Fibroblast of villous mesenchyme (primary cell): Measurements from ENCODE around the gene JAK1. TPM values are rescaled to one million over a fixed set of nuclear protein-coding genes. Genes with fewer than 3 reads are reported as not detected.

Experiments
- DNase-seq: peaks from one replicate; pipeline ENCODE4 v3.0.0-alpha.2; 2010; ENCODE audit warnings: low read depth
- H3K4me3 ChIP-seq: 2 replicates; pipeline ENCODE4 v1.5.1; 2011; ENCODE audit warnings: low read depth, mild to moderate bottlenecking, low read length
- CTCF ChIP-seq: IDR thresholded peaks from 2 replicates; pipeline ENCODE4 v1.5.1; 2012; ENCODE audit warnings: low read depth, mild to moderate bottlenecking, low read length; ENCODE audit not compliant: insufficient read depth
- total RNA-seq: library from RNA; depleted of rRNA; stranded (reverse); fragments of >200 nt; gene quantifications from 2 replicates; pipeline ENCODE4 v1.2.3, GENCODE V29; 2012

Gene JAK1
- total RNA-seq, 1 donor = 125 TPM

GRCh38 chr1:64969305-64970046 lies 3.1 kb upstream of the JAK1 start:
- H3K4me3 ChIP-seq = no peak overlapping the region
- DNase-seq = peak; percentile 29
- TF ChIP-seq CTCF = no peak

- DNase-seq = no peak
- no peak overlapping the region for H3K4me3 ChIP-seq
- TF ChIP-seq CTCF = no peak
Observed at GRCh38 chr1:64967381-64967780, 1.0 kb upstream of the JAK1 start.

GRCh38 chr1:64965366-64966157 lies 787 bp downstream of the JAK1 start:
- peak overlapping the region; percentile 97 for H3K4me3 ChIP-seq
- no peak for TF ChIP-seq CTCF
- peak; percentile 90 for DNase-seq

GRCh38 chr1:64963466-64963865 lies 2.9 kb downstream of the JAK1 start:
- DNase-seq = no peak
- H3K4me3 ChIP-seq = no peak overlapping the region
- no peak for TF ChIP-seq CTCF

GRCh38 chr1:64962441-64962840 lies 3.9 kb downstream of the JAK1 start:
- H3K4me3 ChIP-seq = no peak overlapping the region
- no peak for DNase-seq
- TF ChIP-seq CTCF = no peak

GRCh38 chr1:64961923-64962322 lies 4.4 kb downstream of the JAK1 start:
- TF ChIP-seq CTCF = no peak
- DNase-seq = no peak
- no peak overlapping the region for H3K4me3 ChIP-seq
